Spleen (tissue), 10 donors: ENCODE measurements around the gene HHLA2. TPM values are rescaled to one million over a fixed set of nuclear protein-coding genes. Genes with fewer than 3 reads are reported as not detected.

Experiments used
- polyA plus RNA-seq, 3 donors: library from polyadenylated mRNA; stranded (reverse); fragments of 200-250 nt; gene quantifications; one replicate each; pipeline ENCODE4 v1.2.1, GENCODE V29; 2013
- total RNA-seq, 7 donors: library from RNA; depleted of rRNA in 3 of 7; stranded (reverse); fragments of >200 nt in 3 of 7; fragmentation: NEBNext Ultra II Directional in 4 of 7; extraction: Animal tissue kit (Norgen Biotek cat#: 25700) in 4 of 7; gene quantifications; one replicate each; pipeline versions ENCODE4 v1.1.0 to v1.2.1, GENCODE V29; 2016 to 2021
- donor health status: healthy with polysubstance abuse.
- donor health status: DM: no; HTN: no; CAD: no; lungs with moderate emphysema.
- donor health status: DM: no; HTN: no; CAD: no.
- donor health status: Bipolar disorder and iron deficiency.
- donor health status: healthy.
- donor health status: DM: no; HTN: no; CAD: no.
- donor health status: DM: yes; HTN: yes; CAD: no.

Gene HHLA2
- total and polyA plus RNA-seq, 10 donors = 0.09 to 0.43 (median 0.18) TPM; not detected in 4

Other genes starting within 250 kb of the HHLA2 start
- 100 to 1,000 TPM; 106 to 156 (median 130) TPM for gene CD47, start 205.5 kb upstream of the HHLA2 start, total RNA-seq
- gene CD47, start 205.5 kb upstream of the HHLA2 start, polyA plus RNA-seq = 10 to 100 TPM; 48.2 to 54.6 (median 51.0) TPM
- gene IFT57, start 74.1 kb upstream of the HHLA2 start, total RNA-seq = 10 to 100 TPM; 34.8 to 48.9 (median 40.3) TPM
- gene IFT57, start 74.1 kb upstream of the HHLA2 start, polyA plus RNA-seq = 10 to 100 TPM; 26.2 to 34.8 (median 31.8) TPM
- 1 to 10 TPM in 1 of 7 donors, under 1 TPM in 6; 0.06 to 3.0 (median 0.33) TPM for gene MYH15, start 214.0 kb downstream of the HHLA2 start, total RNA-seq
- under 1 TPM; 0.02 to 0.10 (median 0.08) TPM for gene MYH15, start 214.0 kb downstream of the HHLA2 start, polyA plus RNA-seq